GM18505 (cell line): Measurements from ENCODE around the gene JAKMIP3.

Source experiments
- ATAC-seq: cut with Tn5 transposase; IDR thresholded peaks from one replicate; pipeline ENCODE4 v1.9.1; 2021; ENCODE audit not compliant: unreplicated experiment
- POLR2A ChIP-seq: IDR thresholded peaks from 4 replicates; pipeline ENCODE4 v1.6.1; 2011; ENCODE audit warnings: borderline replicate concordance; ENCODE audit not compliant: insufficient read depth, insufficient read length; ENCODE audit errors: extremely low read depth

Gene JAKMIP3

DNA sequence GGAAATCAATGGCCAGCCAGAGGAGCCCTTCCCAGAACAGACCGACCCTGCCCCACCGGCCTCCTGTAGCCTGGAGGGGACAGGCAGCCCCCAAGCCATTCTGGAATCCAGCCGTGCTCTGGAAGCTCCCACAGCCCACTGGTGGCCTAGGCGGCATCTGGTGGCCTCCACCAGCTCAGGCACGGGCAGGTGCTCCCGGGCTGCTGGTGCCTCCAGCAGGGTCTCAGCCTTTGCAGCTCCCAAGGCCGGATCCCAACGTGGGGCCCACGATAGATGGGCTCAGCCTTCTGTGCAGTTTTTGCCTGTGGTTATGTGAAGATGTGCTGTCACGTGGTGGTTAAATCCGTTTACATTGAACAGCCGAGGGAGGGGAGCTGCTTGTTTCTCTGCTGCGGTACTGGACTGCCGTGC is 44.4 kb downstream of the JAKMIP3 start:
- no peak for TF ChIP-seq POLR2A
- ATAC-seq, result no peak

DNA sequence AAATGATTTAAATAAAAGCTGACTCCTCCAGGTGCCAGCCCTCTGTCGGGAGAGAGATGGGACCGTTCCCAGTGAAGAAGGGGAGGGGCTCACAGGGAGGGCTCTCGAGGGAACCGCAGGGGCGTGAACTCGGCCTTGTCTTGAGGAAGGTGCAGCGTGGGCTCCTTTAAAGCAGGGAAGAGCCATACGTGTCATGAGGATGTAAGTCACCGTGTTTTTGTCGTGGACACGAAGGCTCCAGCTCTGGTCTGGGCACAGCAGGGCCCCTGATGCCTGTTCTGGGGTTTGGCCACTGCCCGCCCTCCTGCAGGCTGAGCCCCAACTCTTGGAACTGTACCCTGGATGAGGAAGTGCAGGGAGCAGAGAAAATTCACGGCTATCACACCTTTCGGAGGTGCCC is 45.0 kb downstream of the JAKMIP3 start:
- ATAC-seq, result no peak
- no peak for TF ChIP-seq POLR2A

DNA sequence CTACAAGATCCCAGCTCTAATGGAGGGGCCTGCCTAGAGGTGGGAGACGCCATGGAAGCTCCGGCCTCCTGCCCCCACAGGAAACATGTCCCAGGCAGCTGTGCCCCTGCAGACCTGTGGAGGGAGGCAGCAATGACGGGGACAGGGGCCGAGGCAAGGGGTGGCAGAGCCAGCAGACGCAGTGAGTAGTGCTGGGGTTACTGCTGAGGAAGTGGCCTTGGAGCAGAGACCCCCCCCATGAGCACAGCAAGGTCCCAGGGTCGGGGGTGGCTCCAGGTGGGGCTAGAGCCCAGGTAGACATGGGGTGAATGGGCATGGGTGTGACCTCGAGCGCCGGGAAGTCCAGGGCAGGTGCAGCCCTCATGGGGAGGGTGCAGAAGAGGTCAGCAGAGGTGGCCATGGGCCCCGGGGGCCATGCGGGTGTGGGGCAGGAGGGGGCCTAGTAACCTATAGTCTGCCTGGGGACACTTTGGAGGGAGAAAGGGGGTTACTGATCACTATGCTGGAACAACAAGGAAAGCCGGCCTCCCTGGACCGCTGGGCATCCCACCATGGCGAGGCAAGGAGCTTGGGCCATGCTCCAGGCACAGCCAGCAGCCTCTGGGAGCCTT is 45.5 kb downstream of the JAKMIP3 start:
- TF ChIP-seq POLR2A, result no peak
- no peak for ATAC-seq

GRCh38 chr10:132111871-132112341 is 46.2 kb downstream of the JAKMIP3 start:
- TF ChIP-seq POLR2A, result no peak
- ATAC-seq, result no peak

GRCh38 chr10:132112611-132113010 is 46.9 kb downstream of the JAKMIP3 start:
- ATAC-seq, result no peak
- TF ChIP-seq POLR2A, result no peak

DNA sequence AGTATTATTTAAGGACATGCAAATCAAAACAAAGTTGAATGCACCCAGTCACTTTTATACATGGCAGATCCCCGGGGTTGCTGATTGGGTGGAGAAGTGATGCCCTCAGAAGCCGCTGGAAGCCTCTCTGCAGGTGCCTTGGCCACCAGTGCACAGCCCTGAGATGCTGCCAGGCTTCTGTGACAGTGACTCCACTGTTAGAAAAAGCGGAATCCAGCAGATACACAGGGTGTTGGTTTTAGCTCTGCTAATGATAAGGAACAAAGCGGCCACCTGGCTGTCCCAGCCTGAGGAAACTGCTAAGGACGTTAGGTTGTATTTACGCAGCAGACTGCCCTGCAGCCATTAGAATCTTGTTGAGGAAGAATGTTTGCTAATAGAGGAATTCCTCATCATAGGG is 47.5 kb downstream of the JAKMIP3 start:
- no peak for TF ChIP-seq POLR2A
- no peak for ATAC-seq

DNA sequence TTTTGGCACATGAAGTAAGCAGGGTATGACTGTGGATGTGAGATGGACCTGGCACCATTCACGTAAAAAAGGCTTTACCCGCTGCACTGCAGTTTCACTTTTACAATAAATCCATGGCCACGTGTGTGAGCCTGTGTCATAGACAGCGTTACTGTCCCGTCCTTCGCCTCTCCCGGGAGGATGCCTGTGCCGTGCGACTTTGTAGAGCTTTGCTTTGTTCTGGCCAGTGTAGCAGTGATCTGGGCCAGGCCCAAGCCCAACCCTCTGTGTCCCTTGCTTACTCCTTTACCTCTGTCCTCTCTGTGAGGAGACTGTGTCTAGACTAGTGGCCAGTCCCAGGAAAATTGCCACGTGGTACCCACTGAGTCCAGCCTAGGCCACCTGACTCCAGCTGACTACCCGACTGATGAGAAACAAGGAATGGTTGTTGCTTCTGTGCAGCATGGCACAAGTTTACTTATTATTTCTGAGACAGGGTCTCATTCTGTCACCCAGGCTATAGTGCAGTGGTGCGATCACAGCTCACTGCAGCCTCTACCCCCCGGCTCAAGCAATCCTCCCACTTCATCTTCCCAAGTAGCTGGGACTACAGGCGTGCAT is 48.1 kb downstream of the JAKMIP3 start:
- ATAC-seq, result no peak
- TF ChIP-seq POLR2A, result no peak

DNA sequence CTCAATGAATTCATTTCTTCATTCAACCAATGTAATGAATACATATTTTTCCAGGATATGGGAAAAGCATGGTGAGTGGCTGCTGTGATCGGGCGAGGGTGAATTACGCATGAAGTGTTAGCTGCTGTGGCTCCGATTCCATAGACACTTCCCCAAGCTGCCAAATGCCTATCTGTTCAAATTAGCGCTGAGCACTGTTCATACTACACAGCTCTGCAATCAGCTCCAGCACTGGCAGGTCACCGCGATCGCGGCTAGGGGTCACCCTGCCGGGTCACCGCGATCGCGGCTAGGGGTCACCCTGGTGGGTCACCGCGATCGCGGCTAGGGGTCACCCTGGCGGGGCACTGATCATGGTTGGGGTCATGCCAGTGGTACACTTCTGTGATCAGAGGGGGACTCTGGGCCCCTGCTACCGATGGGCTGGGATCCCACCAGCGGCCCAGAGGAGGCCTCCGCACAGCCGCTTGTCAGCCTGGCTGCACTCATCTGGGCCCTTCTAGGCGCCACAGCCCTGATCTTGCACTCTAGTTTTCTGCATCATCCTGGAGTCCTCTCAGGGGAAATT is 49.3 kb downstream of the JAKMIP3 start:
- no peak for ATAC-seq

More for the DNA sequence above, 49.3 kb downstream of the JAKMIP3 start:
- TF ChIP-seq POLR2A, result no peak
